ENCODE measurements around the gene TRIO.

TRIO gene

GRCh38 chr5:14148890-14149671 is 5.9 kb downstream of the TRIO start:
- no peak for DNase-seq

- DNase-seq = no peak
These were observed 6.6 kb downstream of the TRIO start for GRCh38 chr5:14149672-14150274.

GRCh38 chr5:14151416-14151815 is 8.3 kb downstream of the TRIO start:
- DNase-seq = no peak

GRCh38 chr5:14153071-14153864 is 10.1 kb downstream of the TRIO start:
- no peak for DNase-seq

DNA sequence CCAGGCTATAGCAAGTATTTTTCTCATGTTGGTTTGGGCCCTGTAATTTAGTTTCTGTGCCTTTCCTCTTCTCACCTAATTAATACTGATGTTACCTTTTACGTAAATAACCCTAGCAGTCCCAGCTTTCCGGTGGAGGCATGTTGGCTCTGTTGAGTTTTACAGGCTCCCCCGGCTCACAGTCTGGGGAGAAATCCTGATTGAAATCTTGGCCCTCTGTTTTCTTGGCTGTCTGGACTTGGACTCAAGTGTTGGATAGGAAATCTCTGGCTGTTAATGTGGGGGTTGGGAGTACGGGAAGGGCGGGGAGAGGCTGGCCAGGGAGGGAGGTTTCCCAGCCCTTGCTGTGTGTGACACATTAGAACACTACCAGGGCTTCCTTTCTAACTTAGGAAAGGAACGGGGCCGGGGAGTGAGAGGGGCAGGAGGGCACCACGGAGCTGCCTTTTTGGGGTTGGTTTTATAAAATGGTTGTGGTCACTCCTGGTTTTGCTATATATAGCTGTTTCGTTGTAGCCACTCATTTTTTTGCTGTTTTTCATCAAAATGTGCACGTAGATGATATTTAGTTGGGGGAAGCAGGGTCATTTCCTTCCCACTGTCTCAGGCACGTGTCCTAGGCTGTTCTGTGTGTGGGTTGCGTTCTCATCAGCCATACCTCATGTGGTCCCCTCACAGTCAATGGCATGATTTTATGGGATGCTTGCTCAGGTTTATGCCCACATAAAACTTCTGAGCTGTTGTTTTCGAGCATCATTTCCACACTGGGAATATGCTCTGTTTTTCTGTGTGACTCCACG is 11.0 kb downstream of the TRIO start:
- DNase-seq = no peak

DNA sequence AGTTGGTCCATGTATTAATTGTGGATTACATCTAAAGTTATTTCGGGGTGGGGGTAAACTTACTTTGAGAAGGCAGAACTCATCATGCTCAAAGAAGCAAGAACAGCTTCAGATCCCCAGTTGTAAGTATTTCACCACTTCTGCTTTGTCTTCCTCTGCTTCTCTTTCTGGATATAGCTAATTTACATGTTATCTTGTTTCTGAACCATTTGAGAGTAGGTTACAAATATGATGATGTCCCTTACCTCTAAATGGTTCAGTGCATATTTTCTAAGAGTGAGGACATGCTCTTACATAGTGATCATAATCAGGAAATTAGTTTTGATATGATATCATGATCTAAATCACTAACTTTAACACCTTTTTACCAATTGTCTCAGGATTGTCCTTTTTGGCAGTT is 11.9 kb downstream of the TRIO start:
- no peak for DNase-seq

DNA sequence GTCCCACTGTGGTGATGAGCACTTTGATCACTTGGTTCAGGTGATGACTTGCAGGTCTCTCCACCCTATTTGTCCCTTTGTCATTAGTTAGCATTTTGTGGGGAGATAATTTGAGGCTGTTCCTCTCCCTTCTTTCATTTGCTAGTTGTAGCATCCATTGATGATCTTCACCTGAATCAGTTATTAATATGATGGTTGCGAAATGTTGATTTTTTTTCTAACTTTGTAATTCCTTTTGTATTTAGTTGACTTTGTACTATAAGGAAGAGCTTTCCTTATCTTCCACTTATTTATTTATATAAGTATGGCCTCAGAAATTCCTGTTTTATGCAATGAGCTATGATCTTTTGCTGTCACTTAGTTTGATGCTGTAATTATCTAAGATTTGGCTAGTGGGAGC is 12.6 kb downstream of the TRIO start:
- no peak for DNase-seq

DNA sequence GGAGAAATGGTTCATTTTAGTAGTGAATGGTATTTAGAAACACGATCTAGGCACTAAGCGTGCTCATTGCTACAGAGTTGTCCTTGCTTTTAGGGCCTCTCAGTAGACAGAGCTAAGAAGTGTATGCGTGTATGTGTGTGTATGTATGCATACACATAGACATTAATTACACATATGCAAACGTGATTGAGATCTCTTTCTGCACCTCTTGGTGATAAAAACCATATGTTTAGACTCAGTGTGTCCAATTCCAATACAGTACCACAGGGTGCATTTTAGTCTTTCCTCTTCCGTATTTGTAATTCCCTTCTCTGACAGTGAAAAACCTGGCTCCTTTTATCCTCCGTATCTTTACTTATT is 13.1 kb downstream of the TRIO start:
- DNase-seq = no peak

- DNase-seq = no peak
These were observed 13.7 kb downstream of the TRIO start for GRCh38 chr5:14156650-14157492.

- DNase-seq = no peak
These were observed 14.3 kb downstream of the TRIO start for GRCh38 chr5:14157493-14157782.

DNA sequence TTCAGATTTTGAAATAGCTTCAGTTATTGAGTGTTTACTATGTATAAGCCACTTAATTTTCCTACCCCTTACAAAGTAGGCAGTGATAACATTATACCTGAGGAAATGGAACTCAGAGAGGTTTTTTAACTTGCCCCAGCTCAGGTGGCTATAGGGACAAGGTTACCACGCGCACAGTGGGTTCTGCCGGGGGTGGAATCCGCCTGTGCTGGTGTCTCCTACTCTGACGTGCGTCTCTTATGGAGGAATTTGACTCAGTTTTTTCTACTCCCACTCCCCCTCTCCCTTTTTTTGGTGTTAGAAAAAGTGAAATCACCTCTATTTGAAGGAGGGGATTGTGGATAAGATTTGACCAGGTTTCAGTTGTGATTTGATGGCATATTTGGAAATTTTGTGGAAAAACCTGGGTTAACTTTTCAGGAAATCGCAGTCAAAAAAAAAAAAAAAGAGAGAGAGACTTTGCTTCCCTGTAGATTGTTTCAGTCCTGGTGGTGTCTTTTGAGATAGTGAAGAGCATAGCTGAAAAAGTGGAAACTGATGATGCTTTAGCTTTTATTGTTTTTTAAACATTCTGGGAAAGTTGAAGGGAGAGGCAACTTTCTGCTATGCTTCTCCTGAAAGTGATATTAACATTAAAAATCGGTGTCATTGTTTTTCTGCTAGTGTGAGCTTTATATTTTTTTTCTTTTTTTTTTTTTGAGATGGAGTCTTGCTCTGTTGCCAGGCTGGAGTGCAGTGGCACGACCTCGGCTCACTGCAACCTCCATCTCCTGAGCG is 15.9 kb downstream of the TRIO start:
- no peak for DNase-seq

DNA sequence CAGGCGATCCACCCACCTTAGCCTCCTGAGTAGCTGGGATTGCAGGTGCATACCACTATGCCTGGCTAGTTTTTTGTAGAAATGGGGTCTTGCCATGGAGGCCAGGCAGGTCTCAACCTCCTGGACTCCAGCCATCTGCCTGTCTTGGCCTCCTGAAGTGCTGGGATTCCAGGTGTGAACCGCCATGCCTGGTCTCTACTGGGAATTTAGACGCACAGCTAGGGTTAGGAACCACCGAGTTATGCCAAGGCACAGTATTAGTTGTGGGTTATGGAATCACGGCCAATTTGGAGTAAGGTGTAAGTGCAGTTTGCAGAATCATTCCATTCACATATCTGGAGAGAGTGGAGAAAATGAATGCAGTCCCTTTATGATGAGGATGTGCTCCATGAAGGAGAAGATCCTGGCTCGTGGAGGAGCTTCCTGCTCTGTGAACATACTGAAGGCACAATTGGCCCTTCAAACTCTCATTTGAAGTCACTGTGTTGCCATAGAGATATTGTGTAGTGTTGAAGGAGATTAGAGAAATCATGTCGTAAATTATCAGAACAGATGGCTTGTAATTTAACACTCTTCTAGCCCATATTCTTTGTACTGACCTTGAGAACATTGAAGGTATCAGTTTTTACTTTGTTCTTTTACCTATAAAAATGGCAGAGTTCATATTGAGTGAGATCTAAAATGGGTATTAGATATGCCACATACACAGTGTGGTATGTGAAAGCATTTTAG is 18.8 kb downstream of the TRIO start:
- DNase-seq = no peak

- DNase-seq = no peak
These were observed 21.3 kb downstream of the TRIO start for GRCh38 chr5:14164164-14165163.

DNA sequence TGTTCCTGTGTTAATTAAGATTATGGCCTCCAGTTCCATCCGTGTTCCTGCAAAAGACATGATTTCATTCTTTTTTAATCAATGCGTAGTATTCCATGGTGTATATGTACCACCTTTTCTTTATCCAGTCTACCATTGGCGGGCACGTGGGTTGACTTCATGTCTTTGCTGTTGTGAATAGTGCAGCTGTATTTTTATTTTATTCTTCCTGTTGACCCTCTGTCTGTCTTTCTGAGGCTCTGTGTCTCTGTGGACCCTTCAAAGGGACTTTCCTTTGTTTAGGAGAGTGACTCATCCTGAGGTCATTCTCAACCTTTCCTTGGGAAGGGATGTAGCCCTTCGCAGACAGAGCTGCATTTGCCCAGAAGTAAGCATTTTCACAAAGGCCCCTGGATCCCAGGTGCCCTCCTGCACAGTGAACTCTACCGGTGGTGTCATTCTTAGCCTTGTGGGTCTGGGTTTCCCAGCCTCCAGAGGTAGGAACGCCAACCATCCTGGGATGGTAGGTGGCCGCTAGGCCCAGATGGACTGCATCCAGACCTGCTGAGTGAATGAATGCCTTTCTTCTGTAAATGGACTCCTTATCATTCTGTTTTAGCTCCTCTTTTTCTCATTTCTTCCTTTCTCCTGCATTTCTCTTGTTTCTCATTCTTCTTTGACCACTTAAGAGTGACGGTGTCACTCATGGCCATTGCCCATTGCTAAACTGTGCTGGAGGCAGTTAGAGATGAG is 22.4 kb downstream of the TRIO start:
- no peak for DNase-seq

GRCh38 chr5:14166437-14166836 is 23.3 kb downstream of the TRIO start:
- DNase-seq = no peak

DNA sequence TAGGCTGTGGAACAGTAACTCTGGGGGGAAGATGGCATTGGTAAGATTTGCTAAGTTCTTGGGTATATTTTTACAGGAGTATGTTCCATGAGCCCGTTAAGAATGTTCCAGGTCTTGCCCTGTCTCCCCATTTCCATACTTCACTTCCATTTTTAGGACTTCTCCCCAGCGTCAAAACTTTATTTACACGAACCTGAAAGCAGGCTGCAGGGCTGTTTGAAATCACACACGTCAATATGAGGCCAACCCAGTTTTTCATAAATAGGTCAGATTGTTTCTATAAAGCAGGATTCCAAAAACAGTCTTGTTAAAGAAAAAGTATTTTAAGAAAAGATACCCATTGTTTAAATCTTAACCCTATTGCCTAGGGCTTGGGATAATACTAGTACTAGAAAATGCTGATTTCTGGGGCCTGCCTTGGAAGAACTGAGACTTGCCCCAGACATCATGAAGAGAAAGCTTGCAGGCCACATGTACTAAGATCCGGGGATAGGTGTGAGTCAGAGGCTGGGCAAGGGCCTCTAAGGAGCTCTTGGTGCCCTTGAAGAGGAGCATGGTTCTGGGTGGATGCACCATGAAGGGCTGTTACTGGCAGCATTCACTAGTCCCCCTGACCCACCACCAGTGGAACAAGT is 24.2 kb downstream of the TRIO start:
- no peak for DNase-seq

- DNase-seq = no peak
These were observed 25.1 kb downstream of the TRIO start for GRCh38 chr5:14168144-14168792.

DNA sequence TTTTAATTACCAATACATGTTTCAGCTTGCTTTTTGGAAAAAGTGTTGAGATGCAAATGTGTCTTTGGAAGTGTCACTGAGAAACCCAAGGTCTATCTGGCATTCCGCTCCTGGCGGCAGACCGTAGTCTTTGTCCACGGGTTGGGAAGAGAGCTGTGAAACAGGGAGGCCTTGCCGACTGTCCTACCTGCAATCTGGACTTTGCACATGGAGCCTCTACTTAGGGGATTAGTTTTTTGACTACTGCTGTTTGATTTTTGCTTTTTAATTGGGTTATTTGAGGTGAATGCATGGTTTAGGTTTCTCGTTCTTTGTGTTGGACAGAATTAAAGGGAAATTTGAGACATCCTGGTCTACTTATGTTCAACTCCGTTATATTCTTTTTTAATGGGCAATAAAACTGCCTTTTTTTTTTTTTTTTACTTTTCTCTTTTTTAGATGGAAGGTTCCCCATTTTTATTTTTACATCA is 25.7 kb downstream of the TRIO start:
- no peak for DNase-seq

Measured in stimulated activated CD4-positive, alpha-beta T cell treated with anti-CD3 and anti-CD28 coated beads, Interleukin-4, amount 100 ng/mL, for 24 hours (primary cell).